Sigmoid colon (tissue), 7 donors: ENCODE measurements around the gene CCL14. TPM values are rescaled to one million over a fixed set of nuclear protein-coding genes. Genes with fewer than 3 reads are reported as not detected.

ENCODE experiments used
- DNase-seq: peaks from one replicate; pipeline ENCODE4 v3.0.0-alpha.2; 2019
- H3K27ac ChIP-seq, 4 donors: fragments of 200-600 bp; sonication (generic); one replicate each; pipeline ENCODE4 v1.5.1; 2016 to 2019; ENCODE audit warnings: mild to moderate bottlenecking in 1 of 4
- H3K27me3 ChIP-seq, 3 donors: fragments of 200-600 bp; sonication (generic); one replicate each; pipeline ENCODE4 v1.5.1; 2019; ENCODE audit warnings: mild to moderate bottlenecking in 1 of 3
- H3K36me3 ChIP-seq, 4 donors: fragments of 200-600 bp; sonication (generic); one replicate each; pipeline ENCODE4 v1.5.1; 2016 to 2019
- H3K4me1 ChIP-seq, 4 donors: fragments of 200-600 bp; sonication (generic); one replicate each; pipeline ENCODE4 v1.5.1; 2017 to 2019
- H3K4me3 ChIP-seq, 4 donors: fragments of 200-600 bp; sonication (generic); one replicate each; pipeline ENCODE4 v1.5.1; 2017 to 2019; ENCODE audit warnings: mild to moderate bottlenecking in 2 of 4, moderate library complexity in 1 of 4
- H3K9me3 ChIP-seq, 4 donors: fragments of 200-600 bp in 3 of 4; sonication (generic) in 3 of 4; one replicate each; pipeline versions ENCODE4 v1.5.1 to v1.6.1; 2013 to 2019
- EP300 ChIP-seq, 4 donors: sonication (generic); formaldehyde crosslinking; IDR thresholded peaks; one replicate each; pipeline ENCODE4 v1.6.1; 2017; ENCODE audit warnings: antibody characterized with exemption in 4 of 4
- POLR2A ChIP-seq, 2 donors: fragments of 450-650 bp; IDR thresholded peaks; one replicate each; pipeline ENCODE4 v1.6.1; 2016; ENCODE audit warnings: antibody characterized with exemption in 2 of 2, mild to moderate bottlenecking in 2 of 2, moderate library complexity in 2 of 2
- POLR2AphosphoS5 ChIP-seq, 4 donors: sonication (generic); formaldehyde crosslinking; IDR thresholded peaks; one replicate each; pipeline ENCODE4 v1.6.1; 2017; ENCODE audit warnings: antibody characterized with exemption in 4 of 4
- WGBS, 2 donors: extraction: QIAGEN DNeasy Blood & Tissue Kit; methylation state at CpG; one replicate each; pipeline ENCODE4 v1.1.7; 2013; 5-methylcytosine and 5-hydroxymethylcytosine counted together
- intact Hi-C: fragments of 100-400 bp; cut with DNase I; formaldehyde crosslinking; loops from one replicate; pipeline ENCODE4 v1.15.1; 2023
- polyA plus RNA-seq, 3 donors: library from polyadenylated mRNA; stranded (reverse); fragments of 200-250 nt; gene quantifications; one replicate each; pipeline ENCODE4 v1.2.3, GENCODE V29; 2013
- total RNA-seq, 4 donors: library from RNA; depleted of rRNA; stranded (reverse); fragments of >200 nt; gene quantifications; one replicate each; pipeline ENCODE4 v1.1.0, GENCODE V29; 2016
- TF ChIP-seq, protein P1 (sequence below), 4 experiments: fragments of 450-650 bp in 3 of 4; fragments of 200-600 bp in 1 of 4; IDR thresholded peaks; one replicate each; pipeline ENCODE4 v1.5.1; 2016 to 2019; ENCODE audit warnings: antibody characterized with exemption in 4 of 4, mild to moderate bottlenecking in 3 of 4, moderate library complexity in 2 of 4
- donor health status: healthy with polysubstance abuse.
- donor health status: Bipolar disorder and iron deficiency.
- donor health status: healthy.

The CCL14 gene
- total and polyA plus RNA-seq, 7 donors: 0.60 to 30.0 (median 18.7) TPM; not detected in 1

DNA sequence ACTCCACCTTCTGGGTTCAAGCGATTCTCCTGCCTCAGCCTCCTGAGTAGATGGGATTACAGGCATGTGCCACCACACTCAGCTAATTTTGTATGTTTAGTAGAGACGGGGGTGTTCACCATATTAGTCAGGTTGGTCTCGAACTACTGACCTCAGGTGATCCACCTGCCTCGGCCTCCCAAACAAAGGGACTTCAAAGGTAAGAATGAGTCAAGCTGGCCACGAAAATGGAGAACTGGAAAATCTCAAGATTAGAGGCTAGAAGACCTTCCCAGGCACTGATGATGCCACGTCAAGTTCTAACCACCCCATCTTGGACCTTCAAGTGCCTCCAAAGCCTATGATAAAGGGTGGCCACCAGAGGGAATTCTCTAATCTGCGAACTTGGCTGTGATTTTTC is 16.1 kb upstream of the CCL14 start:
- TF ChIP-seq POLR2AphosphoS5 (IDR thresholded peaks at IDR 0.05): no peak
- H3K9me3 ChIP-seq: no peaks in the 10 kb centered on the region
- DNase-seq: no peak
- intact Hi-C loops: no loop called here
- peaks cover 0 to 7% (median 0%) of the 10 kb centered on the region in 3 donors for H3K27me3 ChIP-seq
- H3K4me1 ChIP-seq: peaks cover 0 to 6% (median 0%) of the 10 kb centered on the region in 4 donors
- H3K27ac ChIP-seq: no peak overlapping the region
- no peaks in the 10 kb centered on the region for H3K36me3 ChIP-seq
- no peak overlapping the region for H3K4me3 ChIP-seq
- WGBS, 2 donors: 86 to 89% methylated on average over 7 of the region's 7 CpGs

DNA sequence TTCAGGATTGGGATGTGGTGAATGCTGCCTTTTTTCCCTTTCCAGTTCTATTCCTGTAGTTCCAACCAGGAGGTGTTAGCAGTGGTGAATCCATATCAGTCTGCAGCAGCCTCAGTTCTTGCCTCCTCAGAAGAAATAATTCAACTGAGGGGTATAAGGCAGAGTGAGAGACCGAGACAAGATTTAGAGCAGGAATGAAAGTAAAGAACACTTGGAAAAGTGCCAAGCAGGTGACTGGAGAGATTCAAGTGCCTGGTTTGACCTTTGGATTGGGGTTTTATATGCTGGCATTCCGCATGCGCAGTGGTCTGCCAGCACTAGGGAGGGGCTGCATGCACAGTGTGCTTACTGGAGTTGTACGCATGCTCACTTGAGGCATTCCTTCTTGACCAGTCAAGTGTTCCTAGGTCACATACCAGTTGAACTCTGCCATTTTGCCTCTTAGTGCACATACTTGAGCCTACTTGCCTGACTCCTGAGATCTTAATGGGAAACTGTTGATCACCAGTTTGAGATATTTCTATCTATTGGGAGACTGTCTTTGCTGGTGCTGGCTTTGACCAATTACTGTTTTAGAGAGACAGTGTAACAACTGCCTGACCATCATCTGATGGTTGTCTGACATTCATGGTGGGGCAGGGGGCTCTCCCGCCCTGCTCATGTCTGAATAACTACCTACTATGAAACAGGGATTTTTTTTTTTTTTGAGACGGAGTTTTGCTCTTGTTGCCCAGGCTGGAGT is 15.5 kb upstream of the CCL14 start:
- Histone ChIP-seq H3K9me3 (no peaks in the 10 kb centered on the region), H3K4me1 (peaks cover 0 to 6% (median 0%) of the 10 kb centered on the region in 4 donors), H3K36me3 (no peaks in the 10 kb centered on the region), H3K27ac (no peak overlapping the region), H3K27me3 (peaks cover 0 to 7% (median 0%) of the 10 kb centered on the region in 3 donors), H3K4me3 (no peak overlapping the region)
- WGBS, 2 donors: 40 to 70% methylated on average over 6 of the region's 6 CpGs
- intact Hi-C loops: no loop called here
- TF ChIP-seq POLR2A (IDR thresholded peaks at IDR 0.05) (no peak), POLR2AphosphoS5 (IDR thresholded peaks at IDR 0.05) (no peak), EP300 (IDR thresholded peaks at IDR 0.05) (no peak)
- TF ChIP-seq, protein P1, sequence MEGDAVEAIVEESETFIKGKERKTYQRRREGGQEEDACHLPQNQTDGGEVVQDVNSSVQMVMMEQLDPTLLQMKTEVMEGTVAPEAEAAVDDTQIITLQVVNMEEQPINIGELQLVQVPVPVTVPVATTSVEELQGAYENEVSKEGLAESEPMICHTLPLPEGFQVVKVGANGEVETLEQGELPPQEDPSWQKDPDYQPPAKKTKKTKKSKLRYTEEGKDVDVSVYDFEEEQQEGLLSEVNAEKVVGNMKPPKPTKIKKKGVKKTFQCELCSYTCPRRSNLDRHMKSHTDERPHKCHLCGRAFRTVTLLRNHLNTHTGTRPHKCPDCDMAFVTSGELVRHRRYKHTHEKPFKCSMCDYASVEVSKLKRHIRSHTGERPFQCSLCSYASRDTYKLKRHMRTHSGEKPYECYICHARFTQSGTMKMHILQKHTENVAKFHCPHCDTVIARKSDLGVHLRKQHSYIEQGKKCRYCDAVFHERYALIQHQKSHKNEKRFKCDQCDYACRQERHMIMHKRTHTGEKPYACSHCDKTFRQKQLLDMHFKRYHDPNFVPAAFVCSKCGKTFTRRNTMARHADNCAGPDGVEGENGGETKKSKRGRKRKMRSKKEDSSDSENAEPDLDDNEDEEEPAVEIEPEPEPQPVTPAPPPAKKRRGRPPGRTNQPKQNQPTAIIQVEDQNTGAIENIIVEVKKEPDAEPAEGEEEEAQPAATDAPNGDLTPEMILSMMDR (IDR thresholded peaks at IDR 0.05): no peak
- DNase-seq: no peak

DNA sequence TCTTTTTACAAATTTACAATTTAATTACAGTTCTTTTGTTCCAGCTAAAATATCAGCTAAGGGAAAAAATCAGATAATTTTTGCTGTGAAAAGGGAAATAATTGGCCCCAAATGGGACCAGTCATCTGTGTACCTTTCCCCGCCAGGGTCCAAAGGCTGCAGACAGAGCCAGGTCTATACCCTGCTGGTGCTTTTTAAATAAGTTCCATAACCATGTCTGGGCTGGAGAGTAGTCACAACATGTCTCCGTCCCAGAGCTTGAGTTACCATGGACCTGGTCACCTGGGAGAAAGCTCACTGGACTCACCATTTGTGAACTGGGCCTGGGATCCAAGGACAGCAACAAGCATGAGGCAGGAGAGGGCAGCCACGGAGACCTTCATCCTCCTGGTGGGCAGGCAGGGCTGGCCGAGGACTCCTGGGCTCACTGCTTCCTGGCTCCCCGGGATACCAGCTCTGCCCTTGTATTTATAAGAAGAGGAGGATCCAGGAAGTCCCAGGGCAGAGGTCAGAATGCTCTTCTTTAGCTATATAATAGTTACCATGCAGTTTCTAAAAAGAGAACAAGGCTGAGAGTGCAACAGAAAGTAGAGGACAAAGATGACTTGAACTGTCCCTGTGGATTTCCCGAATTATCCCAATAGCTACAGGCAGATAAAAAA is 14.7 kb upstream of the CCL14 start, which contains the start of gene CCL15:
Gene CCL15, minus strand, starts transcription at position 444 of the 662 bp plus-strand sequence. Its CDS starts 61 bp downstream, at position 383.
- 10 to 59% methylated on average over 6 of the region's 6 CpGs for WGBS, 2 donors
- TF ChIP-seq POLR2AphosphoS5 (IDR thresholded peaks at IDR 0.05) (no peak), POLR2A (IDR thresholded peaks at IDR 0.05) (peak in 1 of 2 donors; percentile 33), EP300 (IDR thresholded peaks at IDR 0.05) (no peak)
- TF ChIP-seq, protein P1 (IDR thresholded peaks at IDR 0.05): no peak
- Histone ChIP-seq H3K4me1 (peaks cover 0 to 6% (median 0%) of the 10 kb centered on the region in 4 donors), H3K36me3 (no peaks in the 10 kb centered on the region), H3K27ac (no peak within 1 kb of the TSS), H3K4me3 (no peak within 1 kb of the TSS), H3K27me3 (peaks cover 0 to 7% (median 0%) of the 10 kb centered on the region in 3 donors), H3K9me3 (no peaks in the 10 kb centered on the region)
- DNase-seq: no peak
- intact Hi-C loops: no loop called here

DNA sequence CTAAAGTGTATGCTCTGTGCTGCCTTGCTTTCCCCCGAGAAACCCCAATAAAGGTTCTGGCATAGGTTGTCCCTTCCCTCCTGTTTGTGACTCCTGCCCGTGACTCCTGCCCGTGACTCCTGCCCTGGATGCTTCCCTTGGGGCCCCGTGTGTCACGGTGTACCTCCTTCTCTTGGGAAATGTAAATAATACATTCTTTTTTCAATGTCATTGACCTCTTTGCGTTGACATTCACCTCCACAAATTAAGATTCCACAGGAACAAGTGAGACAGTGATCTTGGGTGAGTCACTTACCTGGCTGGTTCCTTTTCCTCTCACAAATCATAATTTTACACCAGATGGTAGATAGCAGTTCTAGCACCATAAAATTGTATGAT is 14.2 kb upstream of the CCL14 start:
- no peaks in the 10 kb centered on the region for H3K36me3 ChIP-seq
- H3K27ac ChIP-seq: no peak overlapping the region
- peaks cover 0 to 7% (median 0%) of the 10 kb centered on the region in 3 donors for H3K27me3 ChIP-seq
- no peak overlapping the region for H3K4me3 ChIP-seq
- intact Hi-C loops: no loop called here
- no peak for DNase-seq
- H3K4me1 ChIP-seq: peaks cover 0 to 6% (median 0%) of the 10 kb centered on the region in 4 donors
- WGBS, 2 donors: 21 to 70% methylated on average over 6 of the region's 6 CpGs
- H3K9me3 ChIP-seq: no peaks in the 10 kb centered on the region
- TF ChIP-seq EP300 (IDR thresholded peaks at IDR 0.05): no peak
- no peak for TF ChIP-seq POLR2AphosphoS5 (IDR thresholded peaks at IDR 0.05)
- no peak for TF ChIP-seq POLR2A (IDR thresholded peaks at IDR 0.05)
- TF ChIP-seq, protein P1 (IDR thresholded peaks at IDR 0.05): no peak

DNA sequence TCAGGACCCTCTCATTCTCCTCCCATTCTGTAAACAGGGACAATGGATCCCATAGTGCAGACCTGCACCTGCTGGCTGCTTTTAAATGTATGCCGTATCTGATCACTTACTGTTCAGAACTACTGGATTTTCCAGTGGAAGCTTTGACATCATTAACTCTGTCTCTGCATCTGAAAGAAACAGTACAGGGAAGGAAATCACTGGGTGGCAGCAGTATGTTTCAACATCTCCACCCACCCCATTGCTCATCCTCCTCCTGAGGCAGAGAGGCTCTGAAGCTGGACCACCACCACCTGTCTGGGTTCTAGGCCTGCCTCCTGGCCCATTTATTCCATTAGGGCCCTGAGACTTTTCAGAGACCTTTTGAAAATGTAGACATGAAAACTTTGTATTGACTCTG is 12.2 kb upstream of the CCL14 start:
- TF ChIP-seq, protein P1 (IDR thresholded peaks at IDR 0.05): no peak
- no peak for TF ChIP-seq POLR2AphosphoS5 (IDR thresholded peaks at IDR 0.05)
- Histone ChIP-seq H3K4me1 (peaks cover 0 to 6% (median 0%) of the 10 kb centered on the region in 4 donors), H3K27ac (no peak overlapping the region), H3K9me3 (peaks cover 0 to 3% (median 0%) of the 10 kb centered on the region in 4 donors), H3K27me3 (no peaks in the 10 kb centered on the region), H3K4me3 (no peak overlapping the region), H3K36me3 (no peaks in the 10 kb centered on the region)
- 69 to 83% methylated on average over 1 of the region's 1 CpG for WGBS, 2 donors
- intact Hi-C loops: no loop called here
- DNase-seq: no peak
